ENCODE results near the gene IFIH1. TPM values are rescaled to one million over a fixed set of nuclear protein-coding genes. Genes with fewer than 3 reads are reported as not detected.

Gene IFIH1
- total RNA-seq, 4 donors from 2014 or later = 0.97 to 5.4 (median 1.7) TPM

DNA sequence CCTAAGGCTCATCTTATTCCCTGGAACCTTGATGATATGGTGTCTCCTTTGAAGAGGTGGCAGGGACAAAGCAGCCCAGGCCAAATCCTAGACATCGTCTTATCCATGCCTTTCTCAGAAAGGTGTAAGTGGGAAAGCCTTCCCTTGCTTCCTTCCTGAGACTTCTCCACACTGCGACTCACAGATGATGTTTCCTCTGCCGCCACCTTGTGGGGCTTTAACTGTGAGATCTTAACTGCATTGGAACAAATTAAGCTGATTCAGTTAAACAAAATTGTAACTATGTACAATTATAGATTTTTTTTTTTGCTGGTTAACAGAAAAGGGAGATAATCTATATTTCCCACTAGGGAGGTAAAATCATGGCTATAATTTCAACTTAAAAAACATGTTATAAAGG, 15.5 kb upstream of the IFIH1 start:
- TF ChIP-seq, protein P1, sequence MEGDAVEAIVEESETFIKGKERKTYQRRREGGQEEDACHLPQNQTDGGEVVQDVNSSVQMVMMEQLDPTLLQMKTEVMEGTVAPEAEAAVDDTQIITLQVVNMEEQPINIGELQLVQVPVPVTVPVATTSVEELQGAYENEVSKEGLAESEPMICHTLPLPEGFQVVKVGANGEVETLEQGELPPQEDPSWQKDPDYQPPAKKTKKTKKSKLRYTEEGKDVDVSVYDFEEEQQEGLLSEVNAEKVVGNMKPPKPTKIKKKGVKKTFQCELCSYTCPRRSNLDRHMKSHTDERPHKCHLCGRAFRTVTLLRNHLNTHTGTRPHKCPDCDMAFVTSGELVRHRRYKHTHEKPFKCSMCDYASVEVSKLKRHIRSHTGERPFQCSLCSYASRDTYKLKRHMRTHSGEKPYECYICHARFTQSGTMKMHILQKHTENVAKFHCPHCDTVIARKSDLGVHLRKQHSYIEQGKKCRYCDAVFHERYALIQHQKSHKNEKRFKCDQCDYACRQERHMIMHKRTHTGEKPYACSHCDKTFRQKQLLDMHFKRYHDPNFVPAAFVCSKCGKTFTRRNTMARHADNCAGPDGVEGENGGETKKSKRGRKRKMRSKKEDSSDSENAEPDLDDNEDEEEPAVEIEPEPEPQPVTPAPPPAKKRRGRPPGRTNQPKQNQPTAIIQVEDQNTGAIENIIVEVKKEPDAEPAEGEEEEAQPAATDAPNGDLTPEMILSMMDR (IDR thresholded peaks at IDR 0.05 in 4 of 5, conservative IDR thresholded peaks at IDR 0.05 in 1 of 5) = peak in 1 of 5 experiments; percentile 16
- no peak for TF ChIP-seq POLR2A (IDR thresholded peaks at IDR 0.05)
- no peak overlapping the region for H3K27ac ChIP-seq
- intact Hi-C loops (cut with DNase I; ENCODE audit: low total_unique reads) = no loop called here
- no peaks in the 10 kb centered on the region for H3K36me3 ChIP-seq
- H3K9me3 ChIP-seq = no peaks in the 10 kb centered on the region
- in situ Hi-C loops (cut with MboI; ENCODE audit: low sequenced_read_pairs in 4 of 4) = no loop called here
- no peaks in the 10 kb centered on the region for H3K27me3 ChIP-seq
- no peaks in the 10 kb centered on the region for H3K4me1 ChIP-seq
- ATAC-seq (no peak), DNase-seq (no peak)
- no peak overlapping the region for H3K4me3 ChIP-seq

DNA sequence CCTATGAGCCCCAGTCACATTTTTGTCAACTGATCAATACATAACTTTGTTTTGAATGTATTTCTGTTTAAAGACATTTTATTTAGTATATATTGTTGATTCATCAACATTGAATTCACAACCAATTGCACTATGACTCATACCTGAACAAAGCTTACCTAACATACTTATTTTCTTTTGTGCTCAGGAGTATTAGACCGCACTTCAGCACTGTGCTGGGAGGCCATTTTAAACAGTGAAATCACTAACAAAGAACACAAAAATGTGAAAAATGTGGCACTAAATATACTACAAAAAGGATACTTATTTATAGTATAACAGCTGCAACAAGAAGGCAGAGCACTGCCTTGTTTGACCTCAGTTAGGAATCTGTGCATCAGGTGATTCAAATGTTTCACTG, 12.4 kb upstream of the IFIH1 start:
- TF ChIP-seq POLR2A (IDR thresholded peaks at IDR 0.05) = no peak
- H3K27ac ChIP-seq = no peak overlapping the region
- intact Hi-C loops (cut with DNase I; ENCODE audit: low total_unique reads) = no loop called here

DNA sequence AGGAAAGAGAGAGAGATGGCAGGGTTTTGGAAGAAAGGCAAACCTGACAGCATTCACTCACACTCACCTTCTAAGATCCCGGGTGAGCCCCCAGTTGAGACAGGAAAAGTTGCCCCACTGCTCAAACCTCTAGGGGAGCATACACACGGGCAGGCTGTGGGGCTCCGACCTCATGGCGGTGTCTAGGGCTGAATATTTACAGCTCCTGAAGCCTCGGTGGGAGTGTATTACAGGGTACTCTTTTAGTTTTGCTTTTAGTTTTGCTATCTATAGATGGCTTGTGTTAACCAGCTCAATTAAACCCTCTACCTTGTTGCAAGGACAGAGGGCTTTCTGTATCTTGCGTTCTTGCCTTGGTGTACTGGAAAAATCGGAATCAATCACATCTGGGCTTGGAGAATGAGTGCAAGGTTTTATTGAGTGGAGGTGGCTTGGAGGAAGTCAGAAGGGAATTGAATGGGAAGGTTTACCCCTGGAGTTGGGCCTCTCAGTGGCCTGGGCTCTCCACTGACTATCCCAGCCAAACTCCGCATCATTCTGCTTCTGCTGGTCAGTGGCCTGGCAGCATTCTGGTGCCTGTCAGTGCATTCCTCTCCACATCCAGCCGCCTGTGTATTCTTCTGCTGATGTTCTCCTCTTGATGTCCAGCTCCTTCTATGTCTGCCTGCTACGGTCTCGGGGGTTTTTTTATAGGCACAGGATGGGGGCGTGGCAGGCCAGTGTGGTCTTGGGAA, 10.1 kb upstream of the IFIH1 start:
- H3K4me1 ChIP-seq = no peaks in the 10 kb centered on the region
- no peaks in the 10 kb centered on the region for H3K27me3 ChIP-seq
- intact Hi-C loops (cut with DNase I; ENCODE audit: low total_unique reads) (no loop called here), in situ Hi-C loops (cut with MboI; ENCODE audit: low sequenced_read_pairs in 4 of 4) (no loop called here)
- no peak for TF ChIP-seq POLR2A (IDR thresholded peaks at IDR 0.05)
- TF ChIP-seq, protein P1 (IDR thresholded peaks at IDR 0.05 in 4 of 5, conservative IDR thresholded peaks at IDR 0.05 in 1 of 5) = no peak
- H3K4me3 ChIP-seq = no peak overlapping the region
- H3K27ac ChIP-seq = no peak overlapping the region
- H3K36me3 ChIP-seq = no peaks in the 10 kb centered on the region
- no peak for ATAC-seq
- no peaks in the 10 kb centered on the region for H3K9me3 ChIP-seq
- no peak for DNase-seq

More for the DNA sequence above, 12.4 kb upstream of the IFIH1 start:
- no peaks in the 10 kb centered on the region for H3K9me3 ChIP-seq
- no peaks in the 10 kb centered on the region for H3K36me3 ChIP-seq
- H3K4me3 ChIP-seq = no peak overlapping the region
- H3K4me1 ChIP-seq = no peaks in the 10 kb centered on the region
- no peaks in the 10 kb centered on the region for H3K27me3 ChIP-seq
- in situ Hi-C loops (cut with MboI; ENCODE audit: low sequenced_read_pairs in 4 of 4) = no loop called here
- ATAC-seq (no peak), DNase-seq (no peak)

DNA sequence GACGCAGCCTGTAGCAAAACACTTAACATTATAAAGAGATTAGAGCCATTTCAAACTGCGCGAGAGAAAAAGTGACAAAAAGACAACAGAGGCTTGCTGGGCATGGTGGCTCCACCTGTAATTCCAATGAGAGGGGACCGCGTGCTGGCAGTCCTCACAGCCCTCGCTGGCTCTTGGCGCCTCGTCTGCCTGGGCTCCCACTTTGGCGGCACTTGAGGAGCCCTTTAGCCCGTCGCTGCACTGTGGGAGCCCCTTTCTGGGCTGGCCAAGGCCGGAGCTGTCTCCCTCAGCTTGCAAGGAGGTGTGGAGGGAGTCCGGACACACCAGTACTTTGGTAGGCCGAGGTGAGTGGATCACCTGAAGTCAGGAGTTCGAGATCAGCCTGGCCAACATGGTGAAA, 9.3 kb upstream of the IFIH1 start:
- ATAC-seq = no peak
- H3K9me3 ChIP-seq = no peaks in the 10 kb centered on the region
- in situ Hi-C loops (cut with MboI; ENCODE audit: low sequenced_read_pairs in 4 of 4) = no loop called here

DNA sequence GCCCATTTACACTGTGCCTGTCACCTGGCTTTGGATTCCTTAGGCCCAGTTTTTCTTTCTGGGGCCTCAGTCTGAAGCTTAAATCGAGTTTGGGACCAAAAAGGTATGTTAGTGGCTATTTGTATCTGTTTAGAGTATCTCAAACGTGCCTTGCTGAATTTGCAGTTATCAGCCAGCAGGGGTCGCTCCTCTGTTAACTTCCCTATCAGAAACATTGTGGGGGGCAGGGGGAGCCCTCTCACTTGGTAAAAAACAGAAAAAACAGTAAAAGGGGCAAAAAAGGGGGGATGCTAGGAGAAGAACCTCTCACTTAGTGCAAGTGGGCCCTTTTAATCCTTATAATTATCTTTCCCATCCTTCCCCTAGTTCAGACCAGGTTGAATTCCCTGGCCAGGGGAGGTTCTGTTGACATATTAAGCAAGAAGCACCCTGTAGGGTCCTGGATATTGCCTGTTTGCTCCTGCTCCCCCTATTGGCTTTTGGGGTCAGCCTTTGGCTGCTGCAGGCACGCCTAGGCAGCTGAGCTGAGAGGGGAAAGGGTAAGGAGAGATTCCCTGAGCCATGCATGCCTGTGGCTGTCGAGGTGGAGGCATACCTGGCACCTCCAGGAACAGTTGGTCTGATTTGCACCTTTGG, 8.8 kb upstream of the IFIH1 start:
- ATAC-seq (no peak), DNase-seq (no peak)
- Histone ChIP-seq H3K27ac (no peak overlapping the region), H3K4me1 (no peaks in the 10 kb centered on the region), H3K36me3 (no peaks in the 10 kb centered on the region), H3K4me3 (no peak overlapping the region), H3K9me3 (no peaks in the 10 kb centered on the region), H3K27me3 (no peaks in the 10 kb centered on the region)
- intact Hi-C loops (cut with DNase I; ENCODE audit: low total_unique reads) (no loop called here), in situ Hi-C loops (cut with MboI; ENCODE audit: low sequenced_read_pairs in 4 of 4) (no loop called here)
- TF ChIP-seq, protein P1 (IDR thresholded peaks at IDR 0.05 in 4 of 5, conservative IDR thresholded peaks at IDR 0.05 in 1 of 5) = peak in 1 of 5 experiments; percentile 22
- no peak for TF ChIP-seq POLR2A (IDR thresholded peaks at IDR 0.05)

More for the DNA sequence above, 9.3 kb upstream of the IFIH1 start:
- H3K36me3 ChIP-seq = no peaks in the 10 kb centered on the region
- H3K4me3 ChIP-seq = no peak overlapping the region
- H3K27me3 ChIP-seq = no peaks in the 10 kb centered on the region
- H3K27ac ChIP-seq = no peak overlapping the region
- intact Hi-C loops (cut with DNase I; ENCODE audit: low total_unique reads) = no loop called here
- H3K4me1 ChIP-seq = no peaks in the 10 kb centered on the region
- DNase-seq = no peak
- TF ChIP-seq, protein P1 (IDR thresholded peaks at IDR 0.05 in 4 of 5, conservative IDR thresholded peaks at IDR 0.05 in 1 of 5) = no peak
- TF ChIP-seq POLR2A (IDR thresholded peaks at IDR 0.05) = no peak

All from gastrocnemius medialis (tissue), 4 donors.